ENCODE measurements around the gene IL7R.
A peak's percentile ranks its signal among the peaks of the same experiment; 100 is the strongest.

IL7R gene

DNA sequence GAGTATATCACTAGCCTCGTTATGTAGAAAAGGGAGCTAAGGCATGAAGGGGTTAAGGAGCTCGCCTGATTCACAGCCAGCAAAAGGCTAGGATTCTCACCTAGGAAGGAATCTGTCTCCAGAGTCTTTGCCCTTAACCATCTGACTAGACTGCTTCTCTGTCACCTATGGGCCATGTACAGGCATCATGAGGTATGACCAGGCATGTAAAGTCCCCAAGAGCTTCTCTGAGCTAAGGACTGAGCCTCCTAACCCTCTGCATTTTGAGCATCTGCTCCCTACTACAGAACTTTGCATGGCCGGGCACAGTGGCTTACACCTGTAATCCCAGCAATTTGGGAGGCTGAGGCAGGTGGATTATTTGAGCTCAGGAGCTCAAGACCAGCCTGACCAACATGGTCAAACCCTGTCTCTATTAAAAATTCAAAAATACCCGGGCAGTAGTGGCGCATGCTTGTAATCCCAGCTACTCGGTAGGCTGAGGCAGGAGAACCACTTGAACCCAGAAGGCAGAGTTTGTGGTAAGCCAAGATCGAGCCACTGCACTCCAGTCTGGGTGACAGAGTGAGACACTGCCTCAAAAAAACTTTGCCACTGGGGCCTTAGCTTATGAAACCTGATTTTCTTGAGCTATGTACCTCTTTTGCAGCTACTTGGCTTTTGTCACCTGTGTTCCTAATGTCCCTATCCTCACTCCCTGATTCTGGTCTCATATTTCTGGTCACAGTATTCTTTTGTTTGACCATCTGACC, 33.2 kb upstream of the IL7R start:
- H3K4me3 ChIP-seq (ENCODE audit: control insufficient read depth, low read depth, low read length), result no peak overlapping the region
- TF ChIP-seq, protein P1, sequence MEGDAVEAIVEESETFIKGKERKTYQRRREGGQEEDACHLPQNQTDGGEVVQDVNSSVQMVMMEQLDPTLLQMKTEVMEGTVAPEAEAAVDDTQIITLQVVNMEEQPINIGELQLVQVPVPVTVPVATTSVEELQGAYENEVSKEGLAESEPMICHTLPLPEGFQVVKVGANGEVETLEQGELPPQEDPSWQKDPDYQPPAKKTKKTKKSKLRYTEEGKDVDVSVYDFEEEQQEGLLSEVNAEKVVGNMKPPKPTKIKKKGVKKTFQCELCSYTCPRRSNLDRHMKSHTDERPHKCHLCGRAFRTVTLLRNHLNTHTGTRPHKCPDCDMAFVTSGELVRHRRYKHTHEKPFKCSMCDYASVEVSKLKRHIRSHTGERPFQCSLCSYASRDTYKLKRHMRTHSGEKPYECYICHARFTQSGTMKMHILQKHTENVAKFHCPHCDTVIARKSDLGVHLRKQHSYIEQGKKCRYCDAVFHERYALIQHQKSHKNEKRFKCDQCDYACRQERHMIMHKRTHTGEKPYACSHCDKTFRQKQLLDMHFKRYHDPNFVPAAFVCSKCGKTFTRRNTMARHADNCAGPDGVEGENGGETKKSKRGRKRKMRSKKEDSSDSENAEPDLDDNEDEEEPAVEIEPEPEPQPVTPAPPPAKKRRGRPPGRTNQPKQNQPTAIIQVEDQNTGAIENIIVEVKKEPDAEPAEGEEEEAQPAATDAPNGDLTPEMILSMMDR (conservative IDR thresholded peaks at IDR 0.05; ENCODE audit: control insufficient read depth, insufficient read depth, low read depth, low read length), result no peak
- DNase-seq (ENCODE audit: low read depth), result no peak

DNA sequence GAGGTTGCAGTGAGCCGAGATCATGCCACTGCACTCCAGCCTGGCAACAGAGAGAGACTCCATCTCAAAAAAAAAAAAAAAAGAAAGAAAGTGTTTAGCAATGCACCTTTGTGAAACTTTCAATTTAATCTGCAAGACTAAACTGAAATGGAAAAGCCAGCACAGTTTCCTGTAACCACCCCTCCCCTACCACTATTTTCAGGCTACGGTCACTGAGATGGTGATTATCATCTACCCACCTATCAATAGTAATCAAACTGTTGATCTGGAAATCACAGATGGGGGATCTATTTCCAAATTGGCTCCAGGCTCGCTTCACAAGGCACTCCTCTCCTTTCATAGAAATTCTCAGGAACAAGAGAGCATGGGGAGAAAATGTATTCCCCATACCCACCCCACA, 30.6 kb upstream of the IL7R start:
- H3K4me3 ChIP-seq (ENCODE audit: control insufficient read depth, low read depth, low read length), result no peak overlapping the region
- DNase-seq (ENCODE audit: low read depth), result no peak
- TF ChIP-seq, protein P1 (conservative IDR thresholded peaks at IDR 0.05; ENCODE audit: control insufficient read depth, insufficient read depth, low read depth, low read length), result no peak

DNA sequence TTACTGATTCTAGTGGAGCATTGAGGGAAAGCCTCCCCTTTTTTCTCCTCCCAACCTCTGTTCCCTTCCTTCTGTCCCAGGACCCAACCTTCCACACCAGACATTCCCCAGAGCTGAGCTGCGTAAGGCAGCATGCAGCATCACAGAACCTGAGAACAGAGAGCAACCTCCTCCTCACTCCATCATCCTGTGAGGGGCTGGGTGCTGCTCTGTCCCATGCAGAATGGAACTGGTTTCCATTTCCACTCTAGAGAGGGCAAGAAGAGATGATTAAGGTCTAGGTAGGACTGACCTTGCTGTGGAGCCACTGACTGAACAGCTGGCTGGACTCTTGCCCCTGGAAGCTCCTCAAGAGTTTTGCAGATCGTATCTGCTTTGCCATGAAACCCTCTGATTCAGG, 30.1 kb upstream of the IL7R start:
- H3K4me3 ChIP-seq (ENCODE audit: control insufficient read depth, low read depth, low read length), result no peak overlapping the region
- no peak for DNase-seq (ENCODE audit: low read depth)
- TF ChIP-seq, protein P1 (conservative IDR thresholded peaks at IDR 0.05; ENCODE audit: control insufficient read depth, insufficient read depth, low read depth, low read length), result no peak

DNA sequence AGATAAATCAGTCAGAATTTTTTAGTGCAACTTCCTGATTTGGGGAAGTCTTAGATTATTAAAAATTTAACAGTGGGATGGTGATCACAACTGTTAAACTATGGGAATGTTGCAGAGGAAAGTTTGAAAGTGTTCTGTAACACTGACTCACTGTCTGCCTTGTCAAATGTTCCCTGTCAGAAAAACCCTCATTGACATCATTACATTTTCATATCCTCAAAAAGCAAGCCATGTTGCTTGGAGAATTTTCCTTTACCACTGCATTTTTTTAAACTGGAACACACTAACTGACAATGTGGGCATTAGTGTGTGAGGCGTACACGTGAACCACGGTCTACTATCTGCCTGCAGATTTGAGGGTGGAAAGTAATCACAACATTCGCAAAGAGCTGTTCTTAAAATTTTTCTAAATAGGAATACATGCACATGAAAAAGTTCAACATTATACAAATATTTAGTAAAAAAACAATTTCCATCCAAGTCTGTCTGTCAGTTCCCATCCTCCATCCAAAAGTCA, 28.6 kb upstream of the IL7R start:
- peak; percentile 22 for DNase-seq (ENCODE audit: low read depth)
- TF ChIP-seq, protein P1 (conservative IDR thresholded peaks at IDR 0.05; ENCODE audit: control insufficient read depth, insufficient read depth, low read depth, low read length), result no peak
- no peak overlapping the region for H3K4me3 ChIP-seq (ENCODE audit: control insufficient read depth, low read depth, low read length)

DNA sequence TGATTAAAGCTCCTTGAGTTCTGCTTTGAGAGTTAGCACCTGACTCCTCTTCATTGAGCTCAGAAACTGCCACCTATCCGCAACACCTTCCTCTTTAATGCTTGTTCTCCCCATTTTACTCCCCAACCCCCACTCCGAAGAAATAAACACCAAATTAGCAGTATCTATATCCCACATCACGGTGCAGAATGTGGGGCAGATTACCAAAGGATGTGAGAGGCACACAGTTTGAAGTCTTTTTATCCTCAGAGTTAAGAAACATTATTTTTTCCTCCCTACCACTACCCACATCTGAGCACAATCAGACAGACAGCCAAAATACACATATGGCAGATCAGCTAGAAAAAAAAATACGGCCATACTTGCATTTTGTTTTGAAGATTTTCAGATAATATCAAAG, 26.1 kb upstream of the IL7R start:
- no peak for DNase-seq (ENCODE audit: low read depth)
- TF ChIP-seq, protein P1 (conservative IDR thresholded peaks at IDR 0.05; ENCODE audit: control insufficient read depth, insufficient read depth, low read depth, low read length), result no peak
- no peak overlapping the region for H3K4me3 ChIP-seq (ENCODE audit: control insufficient read depth, low read depth, low read length)

DNA sequence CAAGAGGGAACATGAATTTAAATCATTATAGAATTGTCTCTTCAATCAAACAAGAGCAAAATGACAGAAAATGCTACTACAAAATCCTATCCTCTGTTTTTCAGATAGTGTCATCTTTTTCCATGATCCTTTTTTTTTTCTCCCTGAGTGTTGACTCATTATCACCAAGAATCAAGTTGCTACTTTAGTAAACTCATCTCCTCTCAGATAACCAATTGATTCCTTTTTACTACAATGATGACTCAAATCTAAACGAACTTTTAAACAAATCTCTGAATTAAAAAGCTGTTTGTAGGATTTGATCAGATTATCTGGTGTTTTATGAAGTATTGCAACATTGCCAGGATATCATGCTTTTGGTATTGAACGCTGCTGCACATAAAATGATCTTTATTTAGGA, 23.9 kb upstream of the IL7R start:
- TF ChIP-seq, protein P1 (conservative IDR thresholded peaks at IDR 0.05; ENCODE audit: control insufficient read depth, insufficient read depth, low read depth, low read length), result no peak
- DNase-seq (ENCODE audit: low read depth), result no peak
- H3K4me3 ChIP-seq (ENCODE audit: control insufficient read depth, low read depth, low read length), result no peak overlapping the region
